GM12874 (cell line): ENCODE data around the gene CORO1C.

Source experiments
- TF ChIP-seq, protein P1 (sequence below): IDR thresholded peaks from 2 replicates; pipeline ENCODE4 v1.5.1; 2011; ENCODE audit warnings: low read depth, mild to moderate bottlenecking, control low read depth, low read length, moderate library complexity; ENCODE audit not compliant: insufficient read depth

CORO1C gene

DNA sequence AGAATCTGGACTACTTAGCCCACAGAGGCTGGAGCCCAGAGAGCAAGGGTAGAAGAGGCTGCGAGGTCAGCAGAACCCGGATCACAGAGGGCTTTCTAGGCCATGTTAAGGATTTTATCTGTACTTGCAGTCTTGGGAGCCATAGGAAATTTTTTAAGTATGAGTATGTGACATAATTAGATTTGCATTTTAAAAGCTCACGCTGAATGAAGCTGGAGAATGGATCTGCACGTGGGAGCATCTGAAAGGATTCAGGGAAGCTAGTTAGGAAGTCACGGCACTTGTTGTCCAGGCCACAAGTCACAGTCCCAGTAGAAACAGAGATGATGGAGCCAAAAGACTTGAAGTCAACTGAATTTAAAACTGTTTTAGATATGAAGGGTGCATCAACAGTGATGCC, 14.1 kb downstream of the CORO1C start:
- TF ChIP-seq, protein P1, sequence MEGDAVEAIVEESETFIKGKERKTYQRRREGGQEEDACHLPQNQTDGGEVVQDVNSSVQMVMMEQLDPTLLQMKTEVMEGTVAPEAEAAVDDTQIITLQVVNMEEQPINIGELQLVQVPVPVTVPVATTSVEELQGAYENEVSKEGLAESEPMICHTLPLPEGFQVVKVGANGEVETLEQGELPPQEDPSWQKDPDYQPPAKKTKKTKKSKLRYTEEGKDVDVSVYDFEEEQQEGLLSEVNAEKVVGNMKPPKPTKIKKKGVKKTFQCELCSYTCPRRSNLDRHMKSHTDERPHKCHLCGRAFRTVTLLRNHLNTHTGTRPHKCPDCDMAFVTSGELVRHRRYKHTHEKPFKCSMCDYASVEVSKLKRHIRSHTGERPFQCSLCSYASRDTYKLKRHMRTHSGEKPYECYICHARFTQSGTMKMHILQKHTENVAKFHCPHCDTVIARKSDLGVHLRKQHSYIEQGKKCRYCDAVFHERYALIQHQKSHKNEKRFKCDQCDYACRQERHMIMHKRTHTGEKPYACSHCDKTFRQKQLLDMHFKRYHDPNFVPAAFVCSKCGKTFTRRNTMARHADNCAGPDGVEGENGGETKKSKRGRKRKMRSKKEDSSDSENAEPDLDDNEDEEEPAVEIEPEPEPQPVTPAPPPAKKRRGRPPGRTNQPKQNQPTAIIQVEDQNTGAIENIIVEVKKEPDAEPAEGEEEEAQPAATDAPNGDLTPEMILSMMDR, result no peak

DNA sequence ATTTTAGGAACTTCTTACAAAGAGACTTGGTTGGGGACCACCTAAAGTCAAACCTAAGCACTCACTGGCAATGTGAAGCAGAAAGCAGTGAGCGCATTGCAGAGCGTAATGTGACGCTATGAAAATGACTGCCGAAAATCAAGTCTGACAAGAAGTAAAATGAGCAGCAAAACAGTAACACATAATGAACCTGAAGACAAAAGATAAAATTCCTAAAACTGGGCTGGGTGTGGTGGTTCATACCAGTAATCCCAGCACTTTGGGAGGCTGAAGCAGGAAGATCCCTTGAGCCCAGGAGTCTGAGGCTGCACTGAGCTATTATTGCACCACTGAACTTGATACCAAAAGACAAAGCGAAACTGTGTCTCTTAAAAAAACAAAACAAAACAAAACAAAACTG, 16.5 kb downstream of the CORO1C start:
- TF ChIP-seq, protein P1, result no peak

GRCh38 chr12:108713471-108713870, 17.8 kb downstream of the CORO1C start:
- TF ChIP-seq, protein P1, result no peak

DNA sequence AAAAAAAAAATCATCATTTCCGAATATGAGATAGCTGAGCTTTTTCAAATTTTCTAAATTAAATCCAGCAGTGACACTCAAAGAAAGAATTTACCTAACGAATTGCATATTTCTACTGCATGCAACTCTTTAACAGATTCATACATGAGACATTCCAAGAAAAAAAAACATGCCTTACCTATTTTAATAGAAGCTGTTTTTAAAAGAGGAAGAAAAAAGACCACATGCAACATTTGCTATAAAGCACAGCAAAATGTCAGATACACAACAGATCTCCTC, 18.5 kb downstream of the CORO1C start:
- TF ChIP-seq, protein P1, result no peak

DNA sequence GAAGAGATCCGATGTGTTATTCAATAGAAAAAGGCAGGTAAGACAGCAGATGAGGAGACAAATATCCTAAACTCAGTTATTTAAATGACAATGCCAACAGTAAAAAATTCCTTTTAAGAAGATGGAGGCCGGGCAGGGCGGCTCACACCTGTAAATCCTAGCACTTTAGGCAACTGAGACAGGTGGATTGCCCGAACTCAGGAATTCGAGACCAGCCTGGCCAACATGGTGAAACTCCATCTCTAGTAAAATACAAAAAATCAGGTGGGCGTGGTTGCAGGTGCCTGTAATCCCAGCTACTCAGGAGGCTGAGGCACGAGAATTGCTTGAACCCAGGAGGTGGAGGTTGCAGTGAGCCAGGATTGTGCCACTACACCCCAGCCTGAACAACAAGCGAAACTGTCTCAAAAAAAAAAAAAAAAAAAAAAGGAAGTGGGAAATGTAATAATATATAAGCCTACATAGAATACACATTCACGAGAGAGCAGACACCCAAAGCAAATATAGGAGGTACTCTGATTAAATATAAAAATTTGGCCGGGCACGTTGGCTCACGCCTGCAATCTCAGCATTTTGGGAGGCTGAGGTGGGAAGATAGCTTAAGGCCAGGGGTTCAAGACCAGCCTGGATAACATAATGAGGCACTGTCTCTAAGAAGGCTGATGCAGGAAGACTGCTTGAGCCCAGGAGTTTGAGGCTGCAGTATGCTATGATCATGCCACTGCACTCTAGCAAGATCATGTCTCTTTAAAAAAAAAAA, 19.0 kb downstream of the CORO1C start:
- TF ChIP-seq, protein P1, result no peak

GRCh38 chr12:108711489-108712164, 19.7 kb downstream of the CORO1C start:
- TF ChIP-seq, protein P1, result no peak

DNA sequence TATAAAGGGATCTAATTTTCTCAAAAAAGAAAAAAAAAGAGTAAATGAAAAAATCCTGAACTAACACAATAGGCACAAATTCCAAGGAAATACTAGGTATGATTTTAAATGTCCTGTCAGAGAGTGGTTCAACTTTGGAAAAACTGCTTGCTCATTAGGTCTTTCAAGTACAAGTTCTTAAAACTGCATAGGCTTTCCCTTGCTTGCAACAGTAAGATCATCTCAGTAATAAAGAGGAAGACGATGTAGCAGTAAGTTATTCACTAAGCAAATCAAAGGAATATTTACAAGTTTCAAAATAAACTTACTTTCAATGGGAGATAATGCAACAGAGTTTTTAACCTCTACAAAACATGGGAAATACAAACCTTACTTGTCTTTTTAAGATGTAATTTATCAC, 21.6 kb downstream of the CORO1C start:
- TF ChIP-seq, protein P1, result no peak
